Mesodermal cell (in vitro differentiated cells): ENCODE data around the gene WNT8A.

Source experiments
- H3K27ac ChIP-seq: 2 replicates; pipeline ENCODE4 v1.7.0; 2013; ENCODE audit warnings: mild to moderate bottlenecking, low read depth, low read length, moderate library complexity; ENCODE audit not compliant: severe bottlenecking
- H3K36me3 ChIP-seq: 2 replicates; pipeline ENCODE4 v1.7.1; 2013; ENCODE audit warnings: mild to moderate bottlenecking, low read length, moderate library complexity; ENCODE audit not compliant: control insufficient read depth, insufficient read depth
- H3K4me1 ChIP-seq: one replicate; pipeline ENCODE4 v1.7.1; 2013; ENCODE audit warnings: mild to moderate bottlenecking, low read length; ENCODE audit not compliant: insufficient read depth, control insufficient read depth, poor library complexity, severe bottlenecking
- H3K4me3 ChIP-seq: 2 replicates; pipeline ENCODE4 v1.7.0; 2013; ENCODE audit warnings: low read length, control low read depth, mild to moderate bottlenecking; ENCODE audit not compliant: insufficient read depth, poor library complexity, severe bottlenecking; ENCODE audit errors: extremely low read depth
- H3K9me3 ChIP-seq: 2 replicates; pipeline ENCODE4 v1.7.1; 2013; ENCODE audit warnings: mild to moderate bottlenecking, low read length, moderate library complexity; ENCODE audit not compliant: control insufficient read depth
- WGBS, 2 experiments: methylation state at CpG; one replicate each; pipeline ENCODE4 v1.1.5; 2013; ENCODE audit warnings: missing lambda C conversion rate in 2 of 2; ENCODE audit not compliant: insufficient coverage in 2 of 2; 5-methylcytosine and 5-hydroxymethylcytosine counted together

Gene WNT8A

DNA sequence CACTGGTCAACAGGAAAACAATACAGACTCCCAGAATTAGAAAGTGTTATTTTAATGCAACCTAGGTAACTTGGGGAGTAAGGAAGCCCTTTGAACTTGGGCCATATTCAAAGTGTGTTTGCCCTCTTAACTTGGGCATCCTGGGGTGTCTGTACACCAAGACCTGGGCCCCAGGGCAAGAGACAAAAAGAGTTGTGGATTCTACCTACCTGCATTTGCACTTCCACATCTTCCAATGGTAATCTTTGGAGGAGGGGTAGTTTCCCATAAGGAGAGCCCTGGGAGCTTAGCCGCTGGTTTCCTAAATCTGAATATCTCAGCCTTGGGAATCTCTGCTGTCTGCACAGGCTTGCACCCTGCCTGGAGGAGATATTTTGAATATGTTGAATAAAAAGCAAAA lies 8.5 kb downstream of the WNT8A start:
- 43% methylated on average over 1 of the region's 1 CpG; no CpG with 5 or more reads in 1 of the 2 experiments for WGBS, 2 experiments
- H3K4me3 ChIP-seq = no peak overlapping the region
- no peaks in the 10 kb centered on the region for H3K4me1 ChIP-seq
- no peak overlapping the region for H3K27ac ChIP-seq
- H3K9me3 ChIP-seq = no peaks in the 10 kb centered on the region
- H3K36me3 ChIP-seq = no peaks in the 10 kb centered on the region

DNA sequence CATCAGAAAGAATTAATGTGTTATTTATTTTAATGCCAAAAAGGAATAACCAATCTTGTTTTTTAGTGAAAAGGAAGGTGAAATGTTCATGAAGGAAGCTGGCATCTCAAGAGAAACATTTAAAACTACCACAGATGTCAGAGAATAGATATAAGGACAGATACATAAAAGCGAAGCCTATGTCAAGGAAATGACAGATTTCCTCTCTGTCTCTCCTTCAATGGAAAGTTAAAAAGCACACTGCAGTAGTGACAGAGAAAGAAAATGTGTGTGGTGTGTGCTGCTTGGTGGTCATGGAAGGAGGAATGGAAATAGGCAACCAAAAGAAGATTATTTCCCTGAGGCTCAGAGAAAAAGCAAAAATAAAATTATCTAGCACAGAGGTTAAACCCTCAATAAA lies 9.2 kb downstream of the WNT8A start:
- H3K36me3 ChIP-seq = no peaks in the 10 kb centered on the region
- H3K4me1 ChIP-seq = no peaks in the 10 kb centered on the region
- no CpG with 5 or more reads among the region's 1 CpG for WGBS, 2 experiments

DNA sequence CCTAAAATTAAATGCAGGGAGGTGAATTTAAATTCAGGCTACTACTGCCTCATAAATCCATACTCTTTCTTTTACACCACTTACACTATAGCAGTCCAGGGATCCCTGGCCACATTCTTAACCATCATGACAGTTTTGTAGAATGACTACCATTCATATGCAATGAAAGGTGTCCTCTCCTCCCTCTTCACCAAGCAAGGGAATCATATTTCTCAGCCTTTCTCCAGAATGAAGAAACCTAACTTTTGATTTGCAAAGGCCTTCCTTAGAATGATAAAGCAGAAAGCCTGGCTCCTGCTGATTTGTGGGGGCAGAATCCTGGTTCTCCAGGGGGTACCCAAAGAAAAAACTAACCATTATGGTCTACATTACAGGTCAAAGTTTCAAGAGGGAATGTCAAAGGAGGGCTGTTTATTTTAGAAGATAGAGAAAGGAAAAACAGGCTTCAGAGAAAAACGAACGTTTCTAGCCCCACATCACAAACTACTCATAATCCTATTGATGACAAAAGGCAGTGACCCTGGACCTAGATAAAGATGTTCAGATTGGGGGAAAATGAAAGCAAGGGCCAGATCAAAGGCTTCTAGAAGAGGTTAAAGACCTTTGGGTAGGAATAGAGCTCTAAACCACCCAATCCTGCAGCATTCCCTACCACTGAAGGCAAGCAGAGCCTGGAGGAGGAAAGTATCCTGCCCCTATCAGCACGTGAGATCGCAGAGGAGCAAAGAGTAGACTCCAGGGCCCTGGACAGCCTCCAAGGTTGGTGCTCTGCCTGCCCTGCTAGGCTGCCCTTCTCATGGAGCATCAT lies 11.5 kb downstream of the WNT8A start:
- H3K9me3 ChIP-seq = no peaks in the 10 kb centered on the region
- H3K27ac ChIP-seq = no peak overlapping the region
- no peak overlapping the region for H3K4me3 ChIP-seq
- H3K36me3 ChIP-seq = no peaks in the 10 kb centered on the region
- 8% methylated on average over 2 of the region's 4 CpGs; no CpG with 5 or more reads in 1 of the 2 experiments for WGBS, 2 experiments
- no peaks in the 10 kb centered on the region for H3K4me1 ChIP-seq

More for the DNA sequence above, 9.2 kb downstream of the WNT8A start:
- no peak overlapping the region for H3K4me3 ChIP-seq
- H3K9me3 ChIP-seq = no peaks in the 10 kb centered on the region
- H3K27ac ChIP-seq = no peak overlapping the region

DNA sequence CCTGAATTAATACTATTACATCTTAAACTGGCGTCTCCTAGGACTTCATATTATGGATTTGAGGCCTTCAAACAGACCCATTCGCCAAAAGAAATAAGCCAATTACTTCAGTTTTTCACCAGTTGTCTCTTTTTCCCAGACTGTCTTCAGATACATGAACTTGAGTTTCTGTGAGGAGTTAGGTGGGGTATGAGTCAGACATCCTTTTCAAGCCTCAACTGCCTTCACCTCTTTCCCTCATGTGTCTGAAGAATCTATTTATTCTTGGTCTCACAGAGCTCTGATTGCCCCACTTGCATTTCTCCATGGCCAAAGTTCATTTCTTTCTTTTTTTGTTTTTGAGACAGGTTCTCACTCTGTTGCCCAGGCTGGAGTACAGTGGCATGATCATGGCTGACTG lies 12.5 kb downstream of the WNT8A start:
- WGBS, 2 experiments = 100% methylated on average over 1 of the region's 2 CpGs
- Histone ChIP-seq H3K4me3 (no peak overlapping the region), H3K36me3 (no peaks in the 10 kb centered on the region), H3K27ac (no peak overlapping the region), H3K9me3 (no peaks in the 10 kb centered on the region), H3K4me1 (no peaks in the 10 kb centered on the region)

DNA sequence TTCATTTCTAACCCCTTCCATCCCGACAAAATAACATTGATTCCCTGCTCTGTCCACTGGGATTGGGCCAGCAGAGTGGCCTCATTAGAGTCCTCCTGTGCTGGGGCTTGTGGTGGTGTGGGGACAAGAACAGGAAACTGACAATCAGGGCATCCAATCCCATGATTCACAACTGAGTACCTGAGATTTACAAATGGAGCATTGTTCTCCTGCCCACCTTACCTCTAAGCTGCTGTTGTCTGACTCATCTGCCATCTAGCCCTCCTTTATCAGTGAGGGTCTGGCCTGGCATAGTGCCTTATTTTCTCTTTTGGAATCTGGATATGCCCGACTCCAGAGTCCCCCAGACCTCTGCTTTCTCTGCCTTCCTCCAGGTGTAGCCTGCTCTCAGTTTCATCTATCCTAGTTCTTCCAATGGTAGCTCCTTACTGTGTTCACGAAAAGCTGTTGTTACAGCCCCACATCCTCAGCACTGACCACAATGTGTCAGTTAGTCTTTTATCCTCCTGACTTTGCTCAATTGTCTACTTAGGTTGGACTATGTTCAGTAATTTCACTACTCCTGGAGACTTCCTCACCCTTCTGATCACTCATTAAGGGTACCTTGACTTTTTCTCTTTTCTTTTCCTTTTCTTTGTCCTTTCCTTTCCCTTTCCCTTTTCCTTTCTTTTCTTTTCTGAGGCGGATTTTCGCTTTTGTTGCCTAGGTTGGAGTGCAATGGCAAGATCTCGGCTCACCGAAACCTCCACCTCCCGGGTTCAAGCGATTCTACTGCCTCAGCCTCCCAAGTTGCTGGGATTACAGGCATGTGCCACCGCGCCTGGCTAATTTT lies 13.4 kb downstream of the WNT8A start:
- Histone ChIP-seq H3K4me1 (no peaks in the 10 kb centered on the region), H3K36me3 (no peaks in the 10 kb centered on the region), H3K4me3 (no peak overlapping the region), H3K27ac (no peak overlapping the region), H3K9me3 (no peaks in the 10 kb centered on the region)
- 94 to 97% methylated on average over 2 to 10 of the region's 11 CpGs for WGBS, 2 experiments

DNA sequence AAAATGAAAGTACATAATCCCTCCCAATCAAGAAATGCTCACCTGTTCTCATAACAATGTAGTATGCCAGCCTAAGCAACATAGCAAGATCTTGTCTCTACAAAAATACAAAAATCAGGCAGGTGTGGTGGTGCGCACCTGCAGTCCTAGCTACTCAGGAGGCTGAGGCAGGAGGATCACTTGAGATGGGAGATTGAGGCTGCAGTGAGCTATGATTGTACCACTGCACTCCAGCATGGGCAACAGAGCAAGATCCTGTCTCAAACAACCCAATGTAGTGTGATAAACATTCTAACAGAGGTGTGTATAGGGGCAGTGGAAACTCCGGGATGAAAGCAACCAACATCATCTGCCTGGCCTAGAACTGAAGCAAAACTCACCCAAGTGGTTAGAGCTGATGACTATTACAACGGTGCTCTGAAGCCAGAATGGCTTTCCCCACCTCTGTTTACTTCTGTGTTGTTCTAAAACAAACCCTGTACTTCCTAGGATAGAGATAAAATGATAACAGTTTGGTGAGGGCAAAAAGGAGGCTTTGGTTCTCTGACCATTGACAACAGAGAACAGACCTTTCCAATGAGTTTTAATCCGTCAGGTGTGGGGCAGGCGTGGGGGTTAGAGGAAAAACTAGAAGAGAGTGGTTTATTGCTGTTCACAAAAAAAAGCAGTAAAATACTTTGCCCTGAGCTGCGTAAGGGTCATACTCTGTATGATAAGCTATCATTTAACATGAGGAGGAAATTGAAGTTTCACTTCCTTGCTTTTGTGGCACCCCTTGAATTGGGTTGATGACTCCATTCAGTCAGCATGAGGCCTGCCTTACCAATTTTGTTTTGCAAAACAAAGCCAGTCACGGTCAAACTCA lies 18.9 kb downstream of the WNT8A start:
- Histone ChIP-seq H3K9me3 (no peaks in the 10 kb centered on the region), H3K36me3 (no peaks in the 10 kb centered on the region), H3K4me1 (no peaks in the 10 kb centered on the region), H3K27ac (no peak overlapping the region), H3K4me3 (no peak overlapping the region)
- WGBS, 2 experiments = 64 to 66% methylated on average over 5 to 6 of the region's 7 CpGs

DNA sequence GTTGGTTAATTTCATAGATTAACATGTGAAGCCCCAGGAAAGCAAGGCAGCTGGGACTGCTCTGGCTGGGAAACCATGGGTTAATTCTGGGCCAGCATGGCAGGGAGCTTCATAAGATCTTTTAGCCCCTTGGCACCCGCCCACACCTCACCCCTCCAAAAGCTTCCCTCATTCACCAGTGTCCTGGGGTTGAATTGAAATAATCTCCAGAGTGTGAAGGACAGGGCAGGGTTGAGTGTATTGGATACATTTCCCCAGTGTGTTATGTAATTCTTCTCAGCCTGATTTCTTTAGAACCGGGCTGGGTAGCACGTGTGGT lies 19.4 kb downstream of the WNT8A start:
- Histone ChIP-seq H3K4me3 (no peak overlapping the region), H3K9me3 (no peaks in the 10 kb centered on the region), H3K27ac (no peak overlapping the region), H3K36me3 (no peaks in the 10 kb centered on the region), H3K4me1 (no peaks in the 10 kb centered on the region)
- WGBS, 2 experiments = no CpG with 5 or more reads among the region's 3 CpGs

DNA sequence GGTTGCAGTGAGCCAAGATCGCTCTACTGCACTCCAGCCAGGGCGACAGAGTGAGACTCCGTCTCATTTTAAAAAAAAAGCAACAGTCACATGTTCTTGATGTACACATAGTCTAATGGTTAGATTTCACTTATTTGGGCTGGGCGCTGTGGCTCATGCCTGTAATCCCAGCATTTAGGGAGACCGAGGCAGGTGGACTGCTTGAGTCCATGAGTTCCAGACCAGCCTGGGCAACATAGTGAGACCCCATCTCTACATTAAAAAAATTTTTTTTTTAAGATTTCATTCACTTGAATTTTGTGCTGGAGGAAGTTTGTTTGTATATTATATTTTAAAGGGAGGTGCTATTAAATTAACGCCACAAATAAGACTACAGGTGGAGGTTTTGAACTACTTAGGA lies 21.9 kb downstream of the WNT8A start:
- Histone ChIP-seq H3K27ac (no peak overlapping the region), H3K9me3 (no peaks in the 10 kb centered on the region), H3K36me3 (no peaks in the 10 kb centered on the region), H3K4me3 (no peak overlapping the region), H3K4me1 (no peaks in the 10 kb centered on the region)
- WGBS, 2 experiments = 98% methylated on average over 4 to 5 of the region's 6 CpGs

DNA sequence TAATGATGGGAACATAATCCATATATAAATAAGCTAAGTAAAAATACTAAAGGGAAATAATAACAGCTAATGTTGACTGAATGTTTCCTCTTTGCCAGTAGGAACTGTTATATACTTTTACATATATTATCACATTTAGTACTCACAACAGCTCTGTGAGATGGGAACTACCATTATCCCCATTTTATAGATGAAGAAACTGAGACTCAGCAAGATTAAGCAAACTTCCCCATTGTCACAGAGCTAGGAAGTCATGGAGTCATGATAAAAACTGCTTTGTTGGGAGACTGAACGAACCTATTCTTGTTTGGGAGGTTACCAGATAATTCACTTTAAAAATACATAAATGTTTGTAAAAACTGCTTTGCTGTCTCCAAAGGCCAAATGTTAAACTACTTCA lies 23.4 kb downstream of the WNT8A start:
- H3K36me3 ChIP-seq = no peaks in the 10 kb centered on the region
- no CpG with 5 or more reads among the region's 1 CpG for WGBS, 2 experiments
- no peaks in the 10 kb centered on the region for H3K9me3 ChIP-seq
- no peak overlapping the region for H3K4me3 ChIP-seq
- peaks cover 7% of the 10 kb centered on the region for H3K4me1 ChIP-seq
- H3K27ac ChIP-seq = no peak overlapping the region

DNA sequence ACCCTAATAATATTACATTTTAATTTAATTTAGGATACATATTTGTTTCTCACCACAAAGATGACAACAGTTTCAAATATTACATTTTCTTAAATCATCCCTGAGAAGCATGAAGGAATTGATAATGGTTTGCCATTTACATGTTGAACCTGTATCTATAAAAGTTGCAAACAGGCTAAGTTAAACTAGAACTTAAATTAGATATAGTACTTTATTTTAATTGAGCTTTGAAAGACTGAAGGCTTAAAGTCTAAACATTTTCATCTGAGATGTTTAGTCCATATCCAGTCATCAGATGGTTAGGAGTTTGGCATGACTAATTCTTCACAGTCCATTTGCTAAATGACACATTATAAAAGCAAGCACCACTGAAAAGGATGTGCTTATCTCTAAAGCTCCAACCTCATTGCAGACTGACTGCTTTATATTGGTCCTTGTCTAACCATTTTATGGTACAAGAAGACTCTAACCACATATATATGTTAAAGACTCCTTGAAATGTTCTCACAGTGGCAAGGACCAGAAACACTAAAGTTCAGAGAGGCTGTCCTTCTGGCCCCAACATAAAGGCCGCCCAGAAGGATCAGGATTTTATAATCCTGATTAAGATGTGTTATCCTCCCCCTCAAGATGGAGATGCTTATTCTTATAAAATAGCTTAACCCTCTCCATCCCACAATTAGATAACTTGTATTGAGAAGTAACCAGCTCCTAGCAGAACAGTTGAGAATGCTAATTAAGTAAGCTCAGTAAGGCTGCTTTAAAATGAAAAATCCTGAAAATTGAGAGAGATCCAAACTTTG lies 25.8 kb downstream of the WNT8A start:
- Histone ChIP-seq H3K9me3 (no peaks in the 10 kb centered on the region), H3K4me1 (peaks cover 7% of the 10 kb centered on the region), H3K36me3 (no peaks in the 10 kb centered on the region), H3K27ac (no peak overlapping the region), H3K4me3 (no peak overlapping the region)
- no CpG with 5 or more reads among the region's 1 CpG for WGBS, 2 experiments
